H1 (cell line): ENCODE data around the gene SCN3B. TPM values are rescaled to one million over a fixed set of nuclear protein-coding genes. Genes with fewer than 3 reads are reported as not detected.
A peak's percentile ranks its signal among the peaks of the same experiment; 100 is the strongest.

Experiments used
- CTCF ChIA-PET: fragments of 300-600 bp; sonication (Branson Sonifier 250); formaldehyde crosslinking; loops from one replicate; lab custom pipeline; 2021; ENCODE audit not compliant: partially characterized antibody; lab: Charles Lee
- POLR2A ChIA-PET: fragments of 300-600 bp; sonication (Branson Sonifier 250); formaldehyde crosslinking; loops from one replicate; lab custom pipeline; 2021; ENCODE audit warnings: inconsistent platforms; ENCODE audit not compliant: partially characterized antibody; lab: Charles Lee
- DNase-seq, 2 experiments: peaks; one replicate each; pipeline versions ENCODE4 v3.0.0 to v3.0.0-alpha.2; 2010 to 2022; ENCODE audit warnings: low spot score in 2 of 2, low read depth in 1 of 2, mixed read lengths in 1 of 2
- FAIRE-seq: peaks from 2 replicates; lab custom pipeline; 2011; peaks lifted over from hg19 to GRCh38; lab: Jason Lieb, UNC
- H2AFZ ChIP-seq: 2 replicates; pipeline ENCODE4 v1.8.1; 2012; ENCODE audit warnings: low read length, inconsistent platforms
- H2AK5ac ChIP-seq: 2 replicates; pipeline ENCODE4 v1.6.1; 2013; ENCODE audit warnings: low read depth, low read length
- H2BK120ac ChIP-seq: replicated peaks from 2 replicates; pipeline ENCODE3; 2013; ENCODE audit warnings: low read depth, low read length, inconsistent platforms
- H2BK12ac ChIP-seq: 2 replicates; pipeline ENCODE4 v1.6.1; 2013; ENCODE audit warnings: low read depth, low read length
- H2BK15ac ChIP-seq: 2 replicates; pipeline ENCODE4 v1.6.1; 2013; ENCODE audit warnings: low read length
- H2BK20ac ChIP-seq: 2 replicates; pipeline ENCODE4 v1.6.1; 2013; ENCODE audit warnings: low read length
- H2BK5ac ChIP-seq: 2 replicates; pipeline ENCODE4 v1.6.1; 2013; ENCODE audit warnings: low read depth, low read length
- H3K14ac ChIP-seq: 2 replicates; pipeline ENCODE4 v1.6.1; 2013; ENCODE audit warnings: inconsistent platforms; ENCODE audit not compliant: insufficient read length
- H3K18ac ChIP-seq: 2 replicates; pipeline ENCODE4 v1.6.1; 2013; ENCODE audit warnings: low read length; ENCODE audit errors: extremely low read depth
- H3K23ac ChIP-seq: 2 replicates; pipeline ENCODE4 v1.6.1; 2013; ENCODE audit warnings: inconsistent platforms; ENCODE audit not compliant: insufficient read length
- H3K23me2 ChIP-seq: 2 replicates; pipeline ENCODE4 v1.6.1; 2013; ENCODE audit warnings: low read depth, low read length
- H3K27ac ChIP-seq: 2 replicates; pipeline ENCODE4 v1.6.1; 2011; ENCODE audit warnings: low read depth, low read length, inconsistent platforms
- H3K27me3 ChIP-seq, 4 experiments: replicated peaks in 1 of 4; 1 replicate in 1 of 4; 2 replicates in 3 of 4; pipeline versions ENCODE4 v1.6.1 to v1.8.1; 2011 to 2013; ENCODE audit warnings: low read length in 3 of 4, mild to moderate bottlenecking in 3 of 4, inconsistent platforms in 2 of 4, mixed read lengths in 2 of 4, moderate library complexity in 1 of 4; ENCODE audit not compliant: control insufficient read depth in 3 of 4, insufficient read depth in 3 of 4; ENCODE audit errors: extremely low read depth in 1 of 4
- H3K36me3 ChIP-seq, 4 experiments: 2 replicates each; pipeline versions ENCODE4 v1.6.1 to v1.8.1; 2011 to 2013; ENCODE audit warnings: mild to moderate bottlenecking in 4 of 4, low read length in 3 of 4, moderate library complexity in 2 of 4, control low read depth in 1 of 4, inconsistent platforms in 1 of 4; ENCODE audit not compliant: insufficient read depth in 4 of 4, control insufficient read depth in 2 of 4
- H3K4ac ChIP-seq: replicated peaks from 2 replicates; pipeline ENCODE3; 2013; ENCODE audit warnings: low read length, low read depth, mixed read lengths, inconsistent platforms; ENCODE audit not compliant: insufficient read length
- H3K4me1 ChIP-seq, 4 experiments: replicated peaks in 1 of 4; 1 replicate in 1 of 4; 2 replicates in 3 of 4; pipeline versions ENCODE4 v1.6.1 to v1.8.1; 2011 to 2013; ENCODE audit warnings: low read length in 3 of 4, inconsistent platforms in 2 of 4, mixed read lengths in 1 of 4; ENCODE audit not compliant: insufficient read depth in 4 of 4, control insufficient read depth in 3 of 4
- H3K4me2 ChIP-seq, 2 experiments: 2 replicates each; pipeline versions ENCODE4 v1.6.1 to v1.8.1; 2011 to 2013; ENCODE audit warnings: low read depth in 2 of 2, low read length in 2 of 2, control low read depth in 1 of 2, inconsistent platforms in 1 of 2, mild to moderate bottlenecking in 1 of 2; ENCODE audit not compliant: insufficient read depth in 1 of 2
- H3K4me3 ChIP-seq, 4 experiments: fragments of 200-600, 300-600 bp in 1 of 4; sonication (generic), shearing (Covaris generic), sonication (Bioruptor Twin) in 1 of 4; 2 replicates each; pipeline versions ENCODE4 v1.5.1 to v1.8.1; 2011 to 2016; ENCODE audit warnings: low read length in 4 of 4, low read depth in 3 of 4, control low read depth in 2 of 4, inconsistent platforms in 2 of 4, mild to moderate bottlenecking in 2 of 4, mixed read lengths in 1 of 4, moderate library complexity in 1 of 4; ENCODE audit not compliant: insufficient read depth in 2 of 4; ENCODE audit errors: extremely low read depth in 1 of 4
- H3K56ac ChIP-seq: replicated peaks from 2 replicates; pipeline ENCODE3; 2013; ENCODE audit warnings: low read depth, mild to moderate bottlenecking, mixed read lengths, low read length, inconsistent platforms; ENCODE audit not compliant: insufficient read length
- H3K79me1 ChIP-seq: 2 replicates; pipeline ENCODE4 v1.6.1; 2013; ENCODE audit warnings: low read depth, low read length, control low read depth
- H3K79me2 ChIP-seq, 2 experiments: 2 replicates each; pipeline versions ENCODE4 v1.6.1 to v1.8.1; 2012 to 2013; ENCODE audit warnings: low read length in 2 of 2, mild to moderate bottlenecking in 2 of 2, inconsistent platforms in 1 of 2; ENCODE audit not compliant: insufficient read depth in 2 of 2, control insufficient read depth in 1 of 2
- H3K9ac ChIP-seq, 4 experiments: replicated peaks in 1 of 4; 1 replicate in 1 of 4; 2 replicates in 3 of 4; pipeline versions ENCODE4 v1.6.1 to v1.8.1; 2011 to 2013; ENCODE audit warnings: low read depth in 3 of 4, low read length in 3 of 4, control low read depth in 2 of 4, mild to moderate bottlenecking in 2 of 4, moderate library complexity in 2 of 4, inconsistent platforms in 1 of 4; ENCODE audit errors: extremely low read depth in 1 of 4
- H3K9me3 ChIP-seq, 2 experiments: 2 replicates each; pipeline versions ENCODE4 v1.6.1 to v1.8.1; 2012 to 2013; ENCODE audit warnings: mild to moderate bottlenecking in 2 of 2, moderate library complexity in 2 of 2, control low read depth in 1 of 2, inconsistent platforms in 1 of 2, low read depth in 1 of 2, low read length in 1 of 2, mixed read lengths in 1 of 2; ENCODE audit not compliant: insufficient read depth in 2 of 2
- H4K20me1 ChIP-seq, 2 experiments: replicated peaks in 1 of 2; 2 replicates each; pipeline versions ENCODE3 to v1.8.1; 2011 to 2013; ENCODE audit warnings: inconsistent platforms in 2 of 2, low read length in 2 of 2, mild to moderate bottlenecking in 1 of 2; ENCODE audit not compliant: insufficient read depth in 2 of 2, control insufficient read depth in 1 of 2
- H4K5ac ChIP-seq: 2 replicates; pipeline ENCODE4 v1.6.1; 2013; ENCODE audit warnings: low read length, low read depth, mixed read lengths, inconsistent platforms; ENCODE audit not compliant: insufficient read length
- H4K8ac ChIP-seq: 2 replicates; pipeline ENCODE4 v1.8.0; 2013; ENCODE audit warnings: mild to moderate bottlenecking, moderate library complexity, low read length, inconsistent platforms; ENCODE audit not compliant: insufficient read depth; ENCODE audit errors: extremely low read depth
- H4K91ac ChIP-seq: replicated peaks from 2 replicates; pipeline ENCODE3; 2013; ENCODE audit warnings: low read length, mixed read lengths, inconsistent platforms; ENCODE audit not compliant: insufficient read length
- ASH2L ChIP-seq: fragments of 200-600, 300-600 bp; sonication (generic); IDR thresholded peaks from one replicate; pipeline ENCODE4 v1.7.1; 2017; ENCODE audit warnings: low read length
- KDM1A ChIP-seq: fragments of 200-600, 300-600 bp; sonication (generic); IDR thresholded peaks from 2 replicates; pipeline ENCODE4 v1.7.1; 2016; ENCODE audit warnings: mild to moderate bottlenecking, low read length, borderline replicate concordance
- RBBP5 ChIP-seq: IDR thresholded peaks from 2 replicates; pipeline ENCODE4 v1.7.1; 2012; ENCODE audit warnings: low read depth, mild to moderate bottlenecking, inconsistent platforms, low read length, moderate library complexity, borderline replicate concordance
- RNF2 ChIP-seq: fragments of 200-900, 300-1000 bp; sonication (generic); IDR thresholded peaks from 2 replicates; pipeline ENCODE4 v1.7.1; 2016; ENCODE audit warnings: borderline replicate concordance, low read depth, mild to moderate bottlenecking, antibody characterized with exemption, low read length; ENCODE audit not compliant: poor library complexity, severe bottlenecking; ENCODE audit errors: missing control alignments
- SIRT6 ChIP-seq: IDR thresholded peaks from one replicate; pipeline ENCODE4 v1.7.1; 2012; ENCODE audit warnings: low read length, inconsistent platforms
- TCF12 ChIP-seq: IDR thresholded peaks from 2 replicates; pipeline ENCODE4 v1.6.1; 2011; ENCODE audit warnings: low read depth, mild to moderate bottlenecking, low read length
- WGBS, 2 experiments: shearing (Covaris generic) in 1 of 2; methylation state at CpG; one replicate each; pipeline versions ENCODE4 v1.1.6 to v1.1.7; 2013 to 2015; ENCODE audit warnings: low lambda C conversion rate in 2 of 2, mixed read lengths in 2 of 2, inconsistent platforms in 1 of 2, low coverage in 1 of 2, missing lambda C conversion rate in 1 of 2; ENCODE audit not compliant: insufficient replicate concordance in 2 of 2, insufficient coverage in 1 of 2, insufficient read length in 1 of 2; ENCODE audit errors: extremely low coverage in 1 of 2, missing lambda C conversion rate in 1 of 2; 5-methylcytosine and 5-hydroxymethylcytosine counted together
- polyA plus RNA-seq, 7 experiments: library from polyadenylated mRNA; depleted of rRNA in 3 of 7; stranded (reverse) in 5 of 7; unstranded in 2 of 7; fragments of >200 nt in 5 of 7; fragments of 200-250 nt in 2 of 7; gene quantifications; 1 replicate in 5 of 7; 2 replicates in 1 of 7; 4 replicates in 1 of 7; pipeline versions ENCODE4 v1.2.1 to v1.2.3, GENCODE V29; 2011 to 2013; ENCODE audit warnings: missing spikeins in 2 of 7, mixed read lengths in 2 of 7
- total RNA-seq: library from RNA; stranded (reverse); fragmentation: NEBNext Ultra II Directional; extraction: Animal tissue kit (Norgen Biotek cat#: 25700); gene quantifications from 2 replicates; pipeline ENCODE4 v1.2.1, GENCODE V29; 2021

The SCN3B gene
- total and polyA plus RNA-seq, 2 of the 8 experiments (the other 6 are each of a cell fraction or from before 2014, with no cell fraction given): 0.67 to 1.1 TPM

DNA sequence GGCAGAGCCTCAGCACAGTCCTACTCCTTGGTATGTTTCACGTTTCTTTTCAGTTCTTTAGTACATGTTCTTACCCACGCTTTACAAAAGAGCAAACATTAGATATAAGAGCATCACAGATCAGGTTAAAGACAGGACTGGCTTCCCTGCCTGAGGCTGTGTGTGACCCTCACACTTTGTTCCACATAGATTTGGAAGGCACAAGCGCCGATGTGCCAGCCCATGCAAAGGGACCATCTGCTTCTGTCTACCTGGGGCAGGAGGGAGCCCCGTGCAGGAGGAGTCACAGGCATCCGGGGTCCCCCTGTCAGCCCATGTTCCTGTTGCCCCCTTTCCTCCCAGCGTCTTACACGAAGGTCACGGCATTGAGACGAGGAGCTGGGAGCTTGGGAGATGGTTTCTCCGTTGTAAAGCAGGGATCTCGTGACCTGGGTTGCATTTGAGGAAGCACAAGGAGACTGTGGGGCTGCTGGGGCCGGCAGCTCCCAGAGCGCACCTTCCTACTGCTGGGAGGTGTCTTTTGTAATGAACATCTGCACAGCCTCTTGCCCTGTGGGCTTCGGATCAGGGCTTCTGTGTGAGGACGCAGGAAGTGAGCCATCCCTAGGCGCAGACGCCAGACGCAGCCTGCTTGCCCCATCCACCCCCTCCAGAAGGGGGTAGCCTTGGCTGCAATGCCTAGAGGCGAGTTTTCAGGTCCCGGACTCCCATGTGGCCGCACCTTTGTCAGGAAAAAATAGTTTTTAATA is 72.6 kb downstream of the SCN3B start:
- Histone ChIP-seq H3K4me1 (peaks cover 0 to 9% (median 2%) of the 10 kb centered on the region in 4 experiments; a peak in 5 of 7 replicates), H3K27ac (no peak overlapping the region), H4K5ac (no peak overlapping the region), H2BK20ac (no peak overlapping the region), H4K20me1 (peaks cover 0 to 7% of the 10 kb centered on the region in 2 experiments), H2BK12ac (no peak overlapping the region), H2AFZ (no peak overlapping the region), H2BK15ac (no peak overlapping the region), H3K4me2 (no peak overlapping the region), H2BK120ac (no peak overlapping the region), H2BK5ac (no peak overlapping the region), H3K27me3 (no peaks in the 10 kb centered on the region; a peak in 1 of 7 replicates), H4K8ac (no peak overlapping the region), H3K4me3 (no peak overlapping the region), H3K4ac (no peak overlapping the region), H3K23me2 (peaks cover 4% of the 10 kb centered on the region; the same call in 1 of the 2 replicates), H3K36me3 (no peaks in the 10 kb centered on the region; a peak in 1 of 8 replicates), H3K56ac (no peak overlapping the region), H3K9me3 (no peaks in the 10 kb centered on the region), H3K14ac (no peak overlapping the region), H3K23ac (no peak overlapping the region), H3K79me2 (no peaks in the 10 kb centered on the region), H2AK5ac (0 out of 2 replicates have a peak overlapping the region, but pooled peaks have one; percentile 55), H4K91ac (no peak overlapping the region), H3K9ac (no peak overlapping the region), H3K79me1 (peaks cover 5% of the 10 kb centered on the region; the same call in 1 of the 2 replicates), H3K18ac (no peak overlapping the region)
- ChIA-PET POLR2A (interaction anchor here (1.2 kb wide), 1 partner anchor 72 kb away, joined by 4 read pairs; no protein-coding TSS in a partner anchor), CTCF (interaction anchor here (0.5 to 4.7 kb wide), 31 partner anchors 8 to 449 kb away, joined by 3 to 43 read pairs (median 6); no protein-coding TSS in a partner anchor)
- TF ChIP-seq ASH2L (no peak), RNF2 (no peak), TCF12 (no peak), SIRT6 (no peak), RBBP5 (no peak), KDM1A (no peak)
- FAIRE-seq (no peak), DNase-seq (no peak)
- WGBS, 2 experiments: 87% methylated on average over 22 of the region's 22 CpGs; no CpG with 5 or more reads in 1 of the 2 experiments
